NOMO-1 treated with DMSO at 0.1 percent for 48 hours (cell line): Measurements from ENCODE around the gene DYRK1A.
"Not testable (repeated sequence)": the region's sequence is repeated elsewhere in the genome, so short reads cannot be mapped to it uniquely, and the experiment has no call there.

ENCODE experiments used
- DNase-seq: peaks from one replicate; lab custom pipeline; 2025; ENCODE audit not compliant: unreplicated experiment; lab: John Stamatoyannopoulos, UW

DYRK1A gene

DNA sequence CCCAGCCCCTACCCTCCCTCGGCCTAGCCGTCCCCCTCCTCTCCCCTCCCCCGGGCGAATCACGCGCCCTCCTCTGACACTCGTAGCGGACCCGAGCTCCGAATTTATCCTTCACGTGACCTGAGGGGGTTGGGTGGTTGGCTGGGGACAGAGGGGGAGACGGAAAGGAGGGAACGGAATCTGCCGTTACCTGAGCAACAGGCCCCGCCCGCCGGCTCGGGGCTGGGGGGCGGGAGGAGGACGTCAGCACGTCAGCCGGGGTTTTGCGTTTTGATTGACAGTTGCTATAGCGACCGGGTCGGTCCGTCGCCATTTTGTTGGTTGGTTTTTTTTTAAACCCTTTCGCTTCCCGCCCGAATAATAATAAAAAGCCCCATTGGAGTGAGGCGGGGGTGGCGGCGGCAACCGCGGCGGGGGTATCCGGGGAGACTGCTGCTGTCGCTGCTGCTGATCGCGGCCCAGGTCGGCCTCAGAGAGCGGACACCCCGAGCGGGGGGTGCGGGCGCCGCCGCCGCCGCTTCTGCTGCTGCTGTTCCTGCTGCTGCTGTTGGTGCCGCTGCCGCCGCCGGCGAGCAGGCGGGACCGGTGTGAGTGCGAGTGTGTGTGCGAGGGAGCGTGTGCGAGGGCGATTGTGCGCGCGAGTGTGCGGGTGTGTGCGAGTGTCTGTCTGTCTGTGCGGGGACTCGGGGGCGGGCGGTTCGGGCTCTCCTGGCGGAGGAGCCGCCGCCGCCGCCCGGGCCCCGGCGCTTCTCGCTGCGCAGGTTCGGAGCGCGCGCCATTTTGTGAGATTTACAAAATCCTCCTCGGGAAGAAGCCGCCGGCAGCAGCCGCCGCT lies at the start of gene DYRK1A:
Gene DYRK1A, plus strand, starts transcription at position 292 of the 835 bp plus-strand sequence. CDS start 53,602 bp downstream, outside the sequence.
- peak; percentile 96 for DNase-seq

DNA sequence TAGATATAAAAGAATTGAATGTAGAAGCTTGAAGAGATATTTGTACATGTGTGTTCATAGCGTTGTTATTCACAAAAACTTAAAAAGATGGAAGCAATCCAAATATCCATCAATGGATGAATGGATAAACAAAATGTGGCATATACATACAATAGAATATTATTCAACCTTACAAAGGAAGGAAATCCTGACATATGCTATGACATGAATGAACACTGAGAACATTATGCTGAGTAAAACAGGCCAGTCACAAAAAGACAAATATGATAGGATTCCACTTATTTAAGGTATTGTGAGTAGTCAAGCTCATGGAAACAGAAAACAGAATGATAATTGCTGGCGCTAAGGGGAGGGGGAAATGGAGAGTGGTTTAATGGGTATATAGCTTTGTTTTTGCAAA lies 47.0 kb upstream of the DYRK1A start:
- no peak for DNase-seq

DNA sequence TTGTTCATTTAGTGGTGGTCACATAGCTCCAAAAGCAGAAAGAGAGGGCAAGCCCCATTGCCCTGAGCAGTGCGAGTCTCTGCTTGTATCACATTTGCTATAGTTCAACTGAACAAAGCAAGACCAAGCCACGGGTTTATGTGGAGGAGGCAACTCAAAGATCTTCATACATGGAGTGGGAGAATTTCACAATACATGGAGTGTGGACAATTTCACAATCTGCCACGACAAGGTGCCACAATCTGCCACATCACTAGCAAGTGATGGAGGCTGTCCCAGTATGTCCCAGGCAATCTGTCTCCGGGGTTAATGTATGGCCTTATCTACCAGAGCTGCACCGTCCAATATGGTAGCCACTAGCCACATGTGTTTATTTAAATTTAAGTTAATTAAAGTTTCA lies 44.5 kb upstream of the DYRK1A start:
- DNase-seq: no peak

DNA sequence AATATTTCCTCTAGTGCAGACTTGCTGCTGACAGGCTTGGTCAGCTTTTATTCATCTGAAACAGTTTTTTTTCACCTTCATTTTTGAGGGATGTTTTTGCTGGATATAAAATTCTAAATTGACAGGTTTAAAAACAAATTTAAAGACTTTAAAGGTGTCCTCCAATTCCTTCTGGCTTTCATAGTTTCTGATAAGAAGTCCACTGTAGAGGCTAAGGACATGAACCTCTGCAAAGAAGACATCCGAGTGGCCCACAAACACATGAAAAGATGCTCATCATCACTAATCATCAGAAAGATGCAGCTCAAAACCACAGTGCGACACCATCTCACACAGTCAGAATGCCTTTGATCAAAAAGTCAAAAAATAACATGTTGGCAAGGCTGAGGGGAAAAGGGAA lies 42.0 kb upstream of the DYRK1A start:
- DNase-seq: no peak

DNA sequence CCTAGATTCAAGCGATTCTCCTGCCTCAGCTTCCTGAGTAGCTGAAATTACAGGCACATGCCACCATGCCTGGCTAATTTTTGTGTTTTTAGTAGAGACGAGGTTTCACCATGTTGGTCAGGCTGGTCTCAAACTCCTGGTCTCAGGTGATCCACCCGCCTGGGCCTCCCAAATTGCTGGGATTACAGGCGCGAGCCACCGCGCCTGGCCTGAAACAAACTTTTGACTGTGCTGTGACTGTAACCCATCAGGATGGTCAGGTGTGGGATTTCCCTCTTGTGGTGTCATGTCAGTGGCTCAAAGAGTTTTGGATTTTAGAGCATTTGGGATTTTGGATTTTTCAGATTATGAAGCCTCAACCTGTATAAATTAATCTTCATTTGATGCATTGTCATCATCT lies 38.4 kb upstream of the DYRK1A start:
- not testable (repeated sequence) for DNase-seq

DNA sequence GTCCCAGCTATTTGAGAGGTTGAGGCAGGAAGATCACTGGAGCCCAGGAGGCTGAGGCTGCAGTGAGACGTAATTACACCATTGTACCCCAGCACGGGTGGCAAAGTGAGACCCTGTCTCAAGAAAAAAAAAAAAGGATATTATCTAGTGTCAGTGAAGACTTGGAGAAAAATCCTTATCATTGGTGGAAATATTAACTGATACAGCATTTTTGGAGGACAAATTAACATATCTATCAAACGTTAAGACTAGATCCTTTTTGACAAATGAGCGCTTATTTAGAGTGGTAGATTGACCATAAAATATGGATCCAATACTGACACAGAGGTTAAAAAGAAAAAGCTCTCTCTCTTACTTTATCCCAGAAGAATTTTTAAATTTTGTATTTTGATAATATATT lies 35.2 kb upstream of the DYRK1A start:
- no peak for DNase-seq

DNA sequence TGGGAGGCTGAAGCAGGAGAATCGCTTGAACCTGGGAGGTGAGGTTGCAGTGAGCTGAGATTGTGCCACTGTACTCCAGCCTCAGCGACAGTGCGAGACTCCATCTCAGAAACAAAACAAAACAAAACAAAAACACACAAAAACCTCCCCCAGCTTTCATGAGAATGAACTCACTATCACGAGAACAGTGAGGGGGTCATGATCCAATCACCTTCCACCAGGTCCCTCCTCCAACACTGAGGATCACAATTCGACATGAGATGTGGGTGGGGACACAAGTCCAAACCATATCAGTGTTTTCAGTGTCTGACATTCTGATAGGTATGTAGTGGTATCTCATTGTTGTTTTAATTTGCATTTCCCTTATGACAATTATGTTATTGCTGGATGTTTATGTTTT lies 31.5 kb upstream of the DYRK1A start:
- DNase-seq: no peak

DNA sequence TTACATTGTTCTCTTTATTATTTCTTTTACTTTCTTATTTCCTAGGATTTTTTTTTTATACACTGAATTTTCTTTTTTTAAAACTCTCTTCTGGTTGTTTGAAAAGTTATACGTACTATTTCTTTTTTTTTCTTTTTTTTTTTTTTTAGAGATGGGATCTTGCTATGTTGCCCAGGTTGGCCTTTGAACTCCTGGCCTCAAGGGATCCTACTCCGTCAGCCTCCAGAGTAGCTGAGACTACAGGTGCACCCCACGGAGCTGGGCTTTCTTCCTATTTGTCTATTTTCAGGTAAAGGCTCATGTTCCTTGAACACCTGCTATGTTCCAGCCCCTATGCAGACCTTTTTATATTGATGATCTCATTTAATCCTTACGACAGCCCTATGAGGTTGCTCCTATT lies 29.4 kb upstream of the DYRK1A start:
- DNase-seq: no peak

DNA sequence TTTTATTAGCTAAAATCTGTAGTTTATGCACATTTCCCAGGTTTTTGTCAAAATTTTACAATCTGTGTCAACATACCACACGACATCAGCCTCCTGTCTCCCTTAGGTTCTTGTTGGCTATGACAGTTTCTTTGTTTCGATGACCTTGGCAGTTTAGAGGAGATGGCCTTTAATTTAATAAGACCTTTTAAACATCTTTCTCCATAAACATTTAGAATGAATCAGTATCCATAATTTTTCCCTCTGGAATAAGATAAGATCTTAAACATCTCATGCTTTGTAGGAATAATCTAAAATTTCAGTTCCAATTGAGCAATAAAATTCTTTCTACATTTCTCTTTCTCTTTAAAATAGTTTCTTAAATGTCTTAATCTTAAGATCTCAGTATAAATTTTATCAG lies 28.7 kb upstream of the DYRK1A start:
- no peak for DNase-seq

DNA sequence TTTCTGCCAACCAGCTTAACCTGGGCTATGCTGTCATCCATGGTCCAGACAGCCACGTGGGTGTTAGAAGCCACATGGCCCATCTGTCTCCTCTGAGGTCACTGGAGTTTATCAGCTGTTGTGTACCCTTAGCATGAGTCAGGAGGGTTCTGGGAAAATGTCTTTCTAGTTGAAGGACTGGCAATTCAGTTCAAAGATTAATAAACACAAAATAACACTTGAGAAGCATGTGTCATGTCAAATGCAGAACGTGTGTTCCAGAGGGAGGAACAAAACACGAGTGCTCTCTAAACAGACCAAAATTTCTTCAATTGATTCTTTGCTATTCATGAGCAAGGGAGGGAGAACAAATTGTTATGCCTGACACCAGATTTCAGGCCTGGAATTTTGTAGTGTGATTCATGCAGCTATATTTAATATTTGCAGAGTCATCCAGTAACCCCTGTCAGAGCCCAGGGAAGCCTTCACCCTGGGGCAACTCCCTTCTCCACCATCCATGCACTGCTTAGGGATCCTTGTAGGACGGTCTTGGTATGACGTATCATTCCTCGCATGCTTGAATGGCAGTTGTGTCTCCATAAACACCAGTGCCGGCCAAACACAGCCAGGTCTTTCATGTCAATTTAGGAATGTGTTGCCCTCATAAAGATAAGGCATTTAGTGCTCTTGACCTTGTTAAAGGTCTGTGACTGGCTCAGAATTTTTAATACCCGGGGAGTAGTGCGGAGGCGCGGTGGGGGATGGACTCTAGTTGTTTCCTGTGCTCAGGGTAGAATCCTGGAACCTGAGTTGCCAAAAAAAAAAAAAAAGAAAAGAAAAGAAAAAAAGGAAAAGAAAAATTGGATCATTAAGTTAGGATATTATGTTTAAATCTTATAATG lies 27.7 kb upstream of the DYRK1A start:
- no peak for DNase-seq

DNA sequence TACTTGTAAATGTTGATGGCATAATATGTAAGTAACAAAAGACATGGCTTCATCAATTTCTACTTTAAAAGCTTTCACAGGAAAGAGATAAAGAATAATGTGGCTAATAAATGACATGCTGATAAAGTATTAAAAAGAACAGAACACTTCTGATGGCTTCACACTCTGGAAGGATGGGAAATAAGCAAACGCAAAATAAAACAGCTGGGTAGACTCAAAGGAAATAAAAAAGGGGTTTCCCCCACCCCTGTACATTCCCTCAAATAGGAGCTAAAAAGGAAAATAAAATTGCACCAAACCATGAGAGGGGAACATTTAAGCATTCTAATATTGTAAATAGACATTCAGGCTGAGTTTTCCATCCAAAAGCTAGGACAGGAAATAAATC lies 27.0 kb upstream of the DYRK1A start:
- DNase-seq: no peak

DNA sequence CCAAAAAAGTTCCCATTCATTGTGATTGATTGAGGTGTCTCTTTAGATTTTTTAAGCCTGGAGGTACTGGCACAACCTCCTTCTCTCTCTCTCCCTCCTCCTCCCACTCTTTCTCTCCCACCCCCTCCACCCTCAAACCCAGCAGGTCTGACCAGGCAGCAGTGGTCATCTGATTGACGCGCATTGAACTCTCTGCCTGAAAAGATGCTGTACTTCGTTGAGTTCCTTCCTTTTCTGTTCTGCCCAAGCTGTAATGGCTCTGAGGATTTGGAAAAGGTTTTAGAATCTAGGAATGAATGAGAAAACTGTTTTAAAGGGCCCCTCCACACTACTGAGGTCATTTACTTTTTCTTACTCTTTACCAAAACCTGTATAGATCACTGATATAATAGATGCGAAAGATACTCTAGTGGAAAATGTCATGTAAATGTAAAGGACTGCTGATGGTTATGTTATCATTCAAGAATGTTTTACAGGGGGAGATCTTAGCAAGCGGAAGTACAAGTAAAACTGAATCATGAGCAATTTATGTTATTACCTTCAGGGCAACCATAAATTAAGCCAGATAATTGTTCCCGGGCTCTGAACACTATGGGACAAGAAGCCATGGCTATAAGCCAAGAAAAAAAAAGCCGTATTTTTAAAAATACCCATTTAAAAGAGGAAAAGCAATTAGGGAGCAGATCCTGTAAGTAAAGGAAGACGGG lies 25.2 kb upstream of the DYRK1A start:
- no peak for DNase-seq

DNA sequence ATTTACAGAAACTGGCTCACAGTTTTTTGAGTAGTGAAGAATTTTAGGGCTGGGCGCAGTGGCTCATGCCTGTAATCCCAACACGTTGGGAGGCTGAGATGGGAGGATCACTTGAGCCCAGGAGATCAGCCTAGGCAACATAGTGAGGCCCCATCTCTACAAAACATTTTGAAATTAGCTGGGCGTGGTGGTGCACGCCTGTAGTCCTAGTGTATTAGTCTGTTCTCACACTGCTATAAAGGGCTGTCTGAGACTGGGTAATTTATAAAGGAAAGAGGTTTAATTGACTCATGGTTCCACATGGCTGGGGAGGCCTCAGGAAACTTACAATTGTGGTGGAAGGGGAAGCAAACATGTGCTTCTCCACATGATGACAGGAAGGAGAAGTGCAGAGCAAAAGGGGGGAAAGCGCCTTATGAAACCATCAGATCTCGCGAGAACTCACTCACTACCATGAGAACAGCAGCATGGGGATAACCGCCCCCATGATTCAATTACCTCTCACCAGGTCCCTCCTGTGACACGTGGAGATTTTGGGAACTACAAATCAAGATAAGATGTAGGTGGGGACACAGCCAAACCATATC lies 24.4 kb upstream of the DYRK1A start:
- no peak for DNase-seq

DNA sequence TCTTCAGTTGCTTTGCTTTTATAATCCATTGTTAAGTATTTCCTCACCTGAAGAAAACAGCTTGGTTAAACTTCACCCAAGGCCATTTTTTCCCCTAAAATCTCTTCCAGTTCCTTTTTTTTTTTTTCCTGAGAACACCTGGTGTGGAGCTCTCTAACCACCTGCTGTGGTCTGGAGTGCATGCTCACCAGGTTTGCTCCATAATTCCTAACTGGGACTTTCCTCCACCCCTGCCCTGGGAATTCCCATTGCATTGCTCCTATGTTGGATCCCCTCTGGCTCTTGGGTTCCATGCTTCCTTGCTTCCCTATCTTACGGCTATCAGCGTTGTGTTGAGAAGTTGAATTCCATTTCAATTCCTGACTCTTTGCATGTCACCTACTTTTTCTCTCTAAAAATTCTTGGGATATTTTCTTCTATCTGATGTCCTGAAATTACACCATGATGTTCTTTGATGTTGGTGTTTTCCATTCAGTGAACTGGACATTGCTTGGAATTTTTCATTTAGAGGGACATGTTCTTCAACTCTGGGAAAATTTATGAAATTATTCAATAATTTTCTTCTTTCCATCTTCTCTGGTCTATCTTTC lies 19.6 kb upstream of the DYRK1A start:
- no peak for DNase-seq

DNA sequence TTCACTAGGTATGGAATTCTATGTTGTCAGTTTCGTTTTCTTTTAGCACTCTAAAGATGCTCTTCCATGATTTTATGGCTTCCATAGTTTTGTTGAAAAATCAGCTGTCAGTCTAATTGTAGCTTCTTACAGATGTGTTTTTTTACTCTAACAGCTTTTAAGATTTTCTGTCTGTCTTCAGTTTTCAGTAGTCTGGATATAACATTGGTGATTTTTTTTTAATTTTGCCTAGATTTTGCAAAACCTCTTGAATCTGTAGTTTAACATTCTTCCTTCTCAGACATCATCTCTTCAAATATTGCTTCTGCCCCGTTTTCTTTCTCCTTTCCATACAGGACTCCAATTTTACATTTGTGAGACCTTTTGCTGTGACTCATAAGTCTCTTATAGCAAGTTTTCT lies 17.9 kb upstream of the DYRK1A start:
- no peak for DNase-seq

DNA sequence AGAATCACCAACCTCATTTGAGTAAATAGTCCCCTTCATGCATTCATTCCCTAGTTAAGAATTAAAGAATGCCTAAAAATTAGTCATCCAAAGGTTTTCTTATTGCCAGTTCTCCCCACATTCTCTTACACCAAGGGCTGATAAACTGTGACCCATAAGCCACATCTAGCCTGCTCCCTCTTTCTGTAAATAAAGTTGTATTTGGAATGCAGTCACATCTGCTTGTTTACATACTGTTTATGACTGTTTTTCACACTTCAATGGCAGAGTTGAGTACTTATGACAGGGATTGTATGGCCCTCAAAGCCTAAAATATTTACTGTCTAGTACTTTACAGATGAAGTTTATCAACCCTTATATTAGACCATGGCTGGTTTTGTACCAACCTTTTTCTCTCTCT lies 16.1 kb upstream of the DYRK1A start:
- no peak for DNase-seq

DNA sequence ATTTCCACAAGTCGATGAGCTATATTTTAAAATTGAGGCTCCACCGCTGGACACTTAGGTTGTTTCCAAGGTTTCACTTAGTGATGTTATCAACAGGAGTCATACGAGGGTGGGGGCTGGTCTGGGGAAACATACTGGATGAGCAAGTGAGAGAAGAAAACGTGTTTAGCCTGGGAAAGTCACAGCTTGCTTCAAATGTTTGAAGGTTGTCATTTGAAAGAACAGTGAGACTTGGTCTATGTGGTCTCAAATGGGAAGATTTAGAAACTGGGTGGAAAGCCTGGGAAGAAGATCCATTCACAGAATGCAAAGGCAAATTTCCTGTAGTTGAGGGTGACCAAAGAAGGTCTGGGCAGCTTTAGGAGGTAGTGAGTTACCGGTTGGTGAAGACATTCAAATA lies 9.9 kb upstream of the DYRK1A start:
- DNase-seq: no peak

DNA sequence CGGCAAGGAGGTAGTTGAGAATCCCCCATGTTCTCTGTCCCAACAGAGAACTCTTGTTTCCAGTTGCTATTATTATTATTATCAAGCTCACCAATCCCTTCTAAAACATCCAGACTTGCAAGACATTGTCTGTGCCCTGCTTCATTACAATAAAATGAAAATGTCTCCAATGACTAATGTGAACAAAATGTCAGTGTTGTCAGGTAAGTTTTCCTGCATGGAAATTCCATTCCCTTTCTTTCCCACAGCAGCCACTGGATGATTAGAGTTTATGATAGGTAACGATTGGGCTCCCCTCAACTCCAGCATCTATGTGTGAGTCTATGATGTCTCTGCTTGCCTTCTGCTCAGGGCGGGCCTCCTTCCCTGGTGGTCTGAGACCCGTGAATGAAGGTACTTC lies 8.9 kb upstream of the DYRK1A start:
- DNase-seq: no peak

DNA sequence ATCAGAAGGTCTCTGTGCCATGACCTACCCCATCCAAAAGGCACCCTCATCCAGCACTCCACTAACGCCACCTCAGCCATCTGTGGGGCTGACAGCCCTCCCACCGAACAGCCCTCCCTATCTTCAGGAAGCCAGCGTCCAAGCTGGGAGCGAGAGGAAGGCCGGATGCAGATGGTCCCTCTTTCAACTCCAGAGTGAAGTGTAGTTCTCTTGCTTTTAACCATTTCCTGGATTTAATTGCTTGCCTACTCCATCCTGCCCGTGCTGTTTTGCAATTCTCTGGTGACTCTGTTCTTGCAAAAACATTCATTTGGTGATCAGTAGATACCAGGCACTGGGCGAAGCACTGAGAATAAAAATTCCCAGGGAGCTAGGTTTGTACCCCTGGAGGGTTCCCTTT lies 8.2 kb upstream of the DYRK1A start:
- DNase-seq: peak; percentile 53

DNA sequence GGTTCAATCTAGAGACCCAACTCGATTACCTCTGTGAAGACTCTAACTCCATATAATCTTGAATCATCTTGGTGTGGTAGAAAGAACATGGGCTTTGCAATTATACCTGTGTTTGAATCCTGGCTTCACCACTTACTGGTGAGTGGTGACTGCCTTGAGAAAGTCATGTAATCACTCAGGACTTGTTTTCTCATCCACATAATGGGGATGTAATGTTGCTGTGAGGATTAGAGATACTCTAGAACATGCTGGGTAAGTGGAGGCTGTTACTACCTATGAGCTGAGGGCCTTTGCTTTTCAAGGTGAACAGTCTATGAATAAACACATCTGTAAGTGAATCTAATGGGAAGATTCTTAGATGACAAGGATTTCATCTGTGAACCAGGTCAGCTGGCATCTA lies 2.6 kb upstream of the DYRK1A start:
- no peak for DNase-seq

DNA sequence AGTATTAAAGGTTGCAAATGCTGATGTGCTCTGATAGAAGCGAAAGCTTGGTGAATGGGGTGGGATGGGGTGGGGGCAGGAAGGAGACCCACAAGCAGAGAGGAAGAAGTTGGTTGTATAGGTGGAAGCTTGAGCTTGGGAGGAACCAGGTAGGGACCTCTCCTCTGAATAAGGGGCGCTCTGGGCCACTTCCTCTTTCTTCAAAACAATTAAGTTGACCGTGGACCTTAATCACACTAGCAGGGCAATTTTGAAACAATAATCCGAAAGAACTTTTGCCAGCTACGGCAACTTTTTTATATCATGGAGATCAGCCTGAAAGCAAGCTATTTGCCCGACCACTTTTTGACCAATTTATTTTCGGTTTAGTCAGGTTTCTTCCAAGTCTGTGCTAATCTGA lies 1.9 kb upstream of the DYRK1A start:
- DNase-seq: peak; percentile 65
